Activated T-cell treated with anti-CD3 and anti-CD28 coated beads, Interleukin-2, amount 50 U/mL, for 72 hours (primary cell): ENCODE results near the gene SH3GL1. TPM values are rescaled to one million over a fixed set of nuclear protein-coding genes. Genes with fewer than 3 reads are reported as not detected.
"Not testable (repeated sequence)": the region's sequence is repeated elsewhere in the genome, so short reads cannot be mapped to it uniquely, and the experiment has no call there.

Experiments used
- ATAC-seq, 2 donors: fragments of 150-1000 bp; cut with Tn5 transposase; replicated peaks in 1 of 2; 2 replicates each; pipeline ENCODE4 v1.10.0; 2021; ENCODE audit warnings: moderate library complexity in 2 of 2, mild to moderate bottlenecking in 1 of 2
- DNase-seq, 2 donors: peaks; one replicate each; pipeline ENCODE4 v3.0.0; 2021 to 2022; ENCODE audit warnings: mixed read lengths in 1 of 2
- H3K27ac Mint-ChIP-seq: one replicate; pipeline ENCODE4 v1.8.0; 2022; ENCODE audit warnings: mild to moderate bottlenecking, moderate library complexity, mixed read lengths
- H3K27me3 Mint-ChIP-seq: one replicate; pipeline ENCODE4 v1.8.0; 2022; ENCODE audit warnings: low read depth, mixed read lengths
- H3K36me3 Mint-ChIP-seq, 2 donors: one replicate each; pipeline ENCODE4 v1.8.0; 2022; ENCODE audit warnings: mixed read lengths in 2 of 2, mild to moderate bottlenecking in 1 of 2; ENCODE audit not compliant: insufficient read depth in 2 of 2
- H3K4me1 Mint-ChIP-seq: one replicate; pipeline ENCODE4 v1.8.0; 2022; ENCODE audit warnings: low read depth, mixed read lengths
- H3K4me3 Mint-ChIP-seq, 2 donors: one replicate each; pipeline ENCODE4 v1.8.0; 2022; ENCODE audit warnings: mild to moderate bottlenecking in 2 of 2, mixed read lengths in 2 of 2, moderate library complexity in 2 of 2
- H3K9me3 Mint-ChIP-seq, 2 donors: one replicate each; pipeline ENCODE4 v1.8.0; 2022; ENCODE audit warnings: mixed read lengths in 2 of 2
- total RNA-seq, 2 donors: library from RNA; stranded (reverse); gene quantifications; one replicate each; pipeline ENCODE4 v1.2.3, GENCODE V29; 2022

The SH3GL1 gene
- total RNA-seq, 2 donors from 2014 or later: 40.6 TPM

- no peaks in the 10 kb centered on the region for H3K9me3 Mint-ChIP-seq
- no peaks in the 10 kb centered on the region for H3K4me1 Mint-ChIP-seq
- ATAC-seq (no peak), DNase-seq (no peak)
- H3K36me3 Mint-ChIP-seq: peaks cover 0 to 2% of the 10 kb centered on the region in 2 donors
- no peak overlapping the region for H3K4me3 Mint-ChIP-seq
- H3K27ac Mint-ChIP-seq: no peak overlapping the region
- no peaks in the 10 kb centered on the region for H3K27me3 Mint-ChIP-seq
These were observed 43.1 kb downstream of the SH3GL1 start for GRCh38 chr19:4357095-4357797.

- Mint-ChIP-seq H3K4me1 (no peaks in the 10 kb centered on the region), H3K4me3 (no peak overlapping the region), H3K9me3 (no peaks in the 10 kb centered on the region), H3K36me3 (no peaks in the 10 kb centered on the region), H3K27ac (no peak overlapping the region), H3K27me3 (no peaks in the 10 kb centered on the region)
- no peak for ATAC-seq
- DNase-seq: no peak
These were observed 45.5 kb downstream of the SH3GL1 start for GRCh38 chr19:4354897-4355296.

GRCh38 chr19:4354282-4354681 lies 46.1 kb downstream of the SH3GL1 start:
- DNase-seq (no peak), ATAC-seq (no peak)
- no peak overlapping the region for H3K4me3 Mint-ChIP-seq
- H3K9me3 Mint-ChIP-seq: no peaks in the 10 kb centered on the region
- H3K36me3 Mint-ChIP-seq: no peaks in the 10 kb centered on the region
- no peaks in the 10 kb centered on the region for H3K4me1 Mint-ChIP-seq
- no peak overlapping the region for H3K27ac Mint-ChIP-seq
- no peaks in the 10 kb centered on the region for H3K27me3 Mint-ChIP-seq

GRCh38 chr19:4352701-4353121 lies 47.6 kb downstream of the SH3GL1 start:
- H3K27ac Mint-ChIP-seq: no peak overlapping the region
- H3K4me1 Mint-ChIP-seq: no peaks in the 10 kb centered on the region
- peak; percentile 62 to 64 for ATAC-seq
- H3K27me3 Mint-ChIP-seq: no peaks in the 10 kb centered on the region
- DNase-seq: peak; percentile 64 to 71
- peaks cover 0 to 2% of the 10 kb centered on the region in 2 donors for H3K36me3 Mint-ChIP-seq
- no peak overlapping the region for H3K4me3 Mint-ChIP-seq
- no peaks in the 10 kb centered on the region for H3K9me3 Mint-ChIP-seq

GRCh38 chr19:4350726-4351125 lies 49.6 kb downstream of the SH3GL1 start:
- Mint-ChIP-seq H3K27ac (no peak overlapping the region), H3K27me3 (no peaks in the 10 kb centered on the region), H3K36me3 (peaks cover 0 to 2% of the 10 kb centered on the region in 2 donors), H3K4me3 (no peak overlapping the region), H3K9me3 (no peaks in the 10 kb centered on the region), H3K4me1 (no peaks in the 10 kb centered on the region)
- DNase-seq (no peak), ATAC-seq (no peak)

GRCh38 chr19:4350111-4350510 lies 50.2 kb downstream of the SH3GL1 start:
- H3K4me1 Mint-ChIP-seq: no peaks in the 10 kb centered on the region
- H3K27ac Mint-ChIP-seq: no peak overlapping the region
- H3K27me3 Mint-ChIP-seq: no peaks in the 10 kb centered on the region
- H3K9me3 Mint-ChIP-seq: no peaks in the 10 kb centered on the region
- ATAC-seq (no peak), DNase-seq (no peak)
- H3K4me3 Mint-ChIP-seq: no peak overlapping the region
- peaks cover 0 to 2% of the 10 kb centered on the region in 2 donors for H3K36me3 Mint-ChIP-seq

GRCh38 chr19:4349225-4349624 lies 51.1 kb downstream of the SH3GL1 start:
- H3K27ac Mint-ChIP-seq, H3K4me1 Mint-ChIP-seq, DNase-seq, H3K4me3 Mint-ChIP-seq, H3K9me3 Mint-ChIP-seq, ATAC-seq, H3K27me3 Mint-ChIP-seq, H3K36me3 Mint-ChIP-seq: not testable (repeated sequence)

- Mint-ChIP-seq H3K27me3 (no peaks in the 10 kb centered on the region), H3K4me1 (peaks cover 5% of the 10 kb centered on the region), H3K27ac (no peak overlapping the region), H3K9me3 (no peaks in the 10 kb centered on the region), H3K36me3 (peaks cover 0 to 2% of the 10 kb centered on the region in 2 donors), H3K4me3 (no peak overlapping the region)
- ATAC-seq: no peak
- no peak for DNase-seq
These were observed 52.8 kb downstream of the SH3GL1 start for GRCh38 chr19:4347521-4347920.

- Mint-ChIP-seq H3K4me3 (no peak overlapping the region), H3K36me3 (peaks cover 0 to 2% of the 10 kb centered on the region in 2 donors), H3K9me3 (no peaks in the 10 kb centered on the region), H3K27me3 (no peaks in the 10 kb centered on the region), H3K27ac (no peak overlapping the region), H3K4me1 (peaks cover 13% of the 10 kb centered on the region)
- no peak for DNase-seq
- no peak for ATAC-seq
These were observed 54.3 kb downstream of the SH3GL1 start for GRCh38 chr19:4346020-4346383.

- ATAC-seq (no peak), DNase-seq (no peak)
- Mint-ChIP-seq H3K4me3 (peak overlapping the region in 1 of 2 donors; percentile 52), H3K36me3 (peaks cover 0 to 2% of the 10 kb centered on the region in 2 donors), H3K27ac (peak overlapping the region; percentile 25), H3K4me1 (peaks cover 13% of the 10 kb centered on the region), H3K9me3 (no peaks in the 10 kb centered on the region), H3K27me3 (no peaks in the 10 kb centered on the region)
These were observed 54.9 kb downstream of the SH3GL1 start for GRCh38 chr19:4345342-4346019.

- H3K4me3 Mint-ChIP-seq: peak within 1 kb of the TSS; percentile 92 to 95
- DNase-seq: peak; percentile 97 to 99
- peaks cover 21% of the 10 kb centered on the region for H3K4me1 Mint-ChIP-seq
- H3K27me3 Mint-ChIP-seq: no peaks in the 10 kb centered on the region
- no peaks in the 10 kb centered on the region for H3K9me3 Mint-ChIP-seq
- peaks cover 0 to 2% of the 10 kb centered on the region in 2 donors for H3K36me3 Mint-ChIP-seq
- peak within 1 kb of the TSS; percentile 75 for H3K27ac Mint-ChIP-seq
- ATAC-seq: peak; percentile 79
These were observed 56.7 kb downstream of the SH3GL1 start, which contains the start of gene MPND for GRCh38 chr19:4343370-4344307. TSS of gene MPND (plus strand) at chr19:4343562. CDS start at chr19:4343594, 32 bp downstream.

- ATAC-seq: peak; percentile 88 to 90
- DNase-seq: peak; percentile 92 to 95
- H3K4me3 Mint-ChIP-seq: peak overlapping the region; percentile 92 to 95
- no peaks in the 10 kb centered on the region for H3K9me3 Mint-ChIP-seq
- no peaks in the 10 kb centered on the region for H3K36me3 Mint-ChIP-seq
- peak overlapping the region; percentile 75 for H3K27ac Mint-ChIP-seq
- peaks cover 30% of the 10 kb centered on the region for H3K4me1 Mint-ChIP-seq
- H3K27me3 Mint-ChIP-seq: no peaks in the 10 kb centered on the region
These were observed 57.6 kb downstream of the SH3GL1 start for GRCh38 chr19:4342615-4343369.
